NCI-H1092 treated with DMSO at 0.1 percent for 48 hours (cell line): Measurements from ENCODE around the gene HPN.

Source experiments
- DNase-seq: peaks from one replicate; lab custom pipeline; 2025; lab: John Stamatoyannopoulos, UW

HPN gene

DNA sequence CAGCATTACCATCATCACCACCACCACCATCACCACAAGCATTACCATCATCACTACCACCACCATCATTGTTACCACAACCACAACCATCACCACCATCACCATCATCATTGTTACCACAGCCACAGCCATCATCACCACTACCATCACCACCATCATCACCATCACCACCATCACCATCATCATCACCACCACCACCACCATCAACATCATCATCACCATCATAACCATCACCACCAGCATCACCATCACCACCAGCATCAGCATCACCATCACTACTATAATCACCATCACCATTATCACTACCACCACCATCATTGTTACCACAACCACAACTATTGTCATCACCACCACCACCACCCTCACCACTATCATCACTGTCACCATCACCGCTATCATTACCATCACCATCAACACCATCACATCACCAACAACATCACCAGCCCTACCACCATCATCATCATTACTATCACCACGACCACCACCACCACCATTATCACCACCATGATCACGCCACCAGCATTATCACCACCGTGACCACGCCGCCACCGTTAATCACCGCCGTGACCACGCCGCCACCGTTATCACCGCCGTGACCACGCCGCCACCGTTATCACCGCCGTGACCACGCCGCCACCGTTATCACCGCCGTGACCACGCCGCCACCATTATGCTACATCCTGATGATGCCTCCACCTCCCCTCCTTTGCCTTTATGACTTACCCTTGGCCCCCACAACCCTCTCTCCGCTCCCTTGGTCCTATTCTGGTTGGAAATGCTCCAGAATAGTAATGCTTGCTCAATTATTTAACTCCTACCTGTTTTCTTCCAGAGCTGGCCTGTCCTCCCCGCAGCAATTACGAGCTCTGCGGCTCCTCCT is 64.1 kb downstream of the HPN start:
- no peak for DNase-seq

DNA sequence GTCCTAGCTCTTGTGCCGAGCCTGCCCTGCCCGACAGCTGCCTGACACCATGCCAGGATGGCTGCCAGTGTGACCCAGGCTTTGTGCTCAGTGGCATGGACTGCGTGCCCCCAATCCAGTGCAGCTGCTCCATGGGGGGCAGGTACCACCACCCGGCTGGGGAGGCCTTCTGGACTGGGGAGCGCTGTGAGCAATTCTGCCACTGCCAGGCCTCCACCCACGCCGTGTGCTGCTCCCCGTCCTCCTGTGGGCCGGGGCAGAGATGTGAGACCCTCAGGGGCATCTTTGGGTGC is 64.7 kb downstream of the HPN start:
- no peak for DNase-seq

DNA sequence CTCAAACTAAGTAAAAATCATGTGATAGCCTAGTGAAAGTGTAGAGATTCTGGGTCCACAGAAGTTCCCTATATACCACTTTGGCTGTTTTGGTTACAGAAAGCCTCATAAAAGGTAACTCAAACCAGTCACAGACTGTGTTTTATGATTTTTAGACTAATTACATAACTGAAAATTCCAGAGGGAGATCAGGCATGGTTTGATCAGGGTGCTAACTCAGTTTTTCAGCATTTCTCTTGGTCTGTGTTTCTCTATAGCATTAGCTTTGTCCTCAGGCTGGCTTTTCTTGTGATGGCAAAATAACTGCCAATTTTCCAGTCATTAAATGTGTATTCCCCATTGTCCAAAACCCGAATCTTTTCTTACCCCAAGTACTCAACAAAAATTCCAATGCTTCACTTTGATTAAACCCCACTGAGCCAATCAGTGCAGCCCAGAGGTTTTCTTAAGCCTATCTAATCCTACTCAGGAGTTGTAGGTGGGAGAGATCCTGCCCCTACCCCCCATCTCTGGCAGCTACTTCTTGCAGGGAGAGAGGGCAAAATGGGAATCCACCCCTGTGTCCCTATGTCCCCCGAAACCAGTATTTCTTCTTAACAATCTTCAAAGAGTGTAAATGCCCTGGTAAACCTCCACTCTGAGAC is 65.5 kb downstream of the HPN start:
- DNase-seq = no peak

DNA sequence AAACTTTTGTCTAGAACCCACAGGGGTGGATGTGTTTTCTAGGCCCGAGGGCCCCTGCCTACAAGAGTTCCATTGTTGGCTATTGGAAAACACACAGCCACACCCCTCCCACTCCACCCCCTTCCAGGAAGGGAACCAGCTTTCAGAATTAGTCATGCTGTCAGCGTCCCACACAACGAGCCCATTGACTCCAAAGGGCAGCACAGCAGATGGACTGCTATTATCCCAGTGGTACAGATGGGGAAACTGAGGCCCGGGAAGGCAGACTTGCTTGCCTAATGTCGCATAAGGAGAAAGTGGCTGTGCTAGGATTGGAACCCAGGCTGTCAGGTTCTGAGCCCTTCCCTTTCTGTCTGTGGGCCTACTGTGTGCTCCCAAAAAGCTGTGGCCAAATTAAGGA is 66.0 kb downstream of the HPN start:
- DNase-seq = no peak

DNA sequence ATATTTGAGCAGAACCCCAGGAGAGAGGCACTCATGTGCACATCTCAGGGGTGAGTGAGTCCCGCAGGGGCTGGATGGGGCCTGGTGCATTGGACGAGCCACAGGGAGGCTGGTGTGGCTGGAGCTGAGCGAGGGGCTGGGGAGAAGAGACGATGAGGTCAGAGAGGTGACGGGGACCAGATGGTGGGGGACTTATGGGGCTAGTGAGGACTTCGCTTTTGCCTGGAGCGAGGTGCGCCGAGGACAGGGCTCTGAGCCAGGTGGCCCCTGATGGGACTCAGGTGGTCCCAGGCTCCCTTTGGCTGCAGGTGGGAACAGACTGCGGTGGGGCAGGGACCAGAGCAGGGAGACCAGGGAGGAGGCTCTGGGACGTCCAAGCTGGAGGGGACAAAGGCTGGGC is 67.2 kb downstream of the HPN start:
- no peak for DNase-seq

DNA sequence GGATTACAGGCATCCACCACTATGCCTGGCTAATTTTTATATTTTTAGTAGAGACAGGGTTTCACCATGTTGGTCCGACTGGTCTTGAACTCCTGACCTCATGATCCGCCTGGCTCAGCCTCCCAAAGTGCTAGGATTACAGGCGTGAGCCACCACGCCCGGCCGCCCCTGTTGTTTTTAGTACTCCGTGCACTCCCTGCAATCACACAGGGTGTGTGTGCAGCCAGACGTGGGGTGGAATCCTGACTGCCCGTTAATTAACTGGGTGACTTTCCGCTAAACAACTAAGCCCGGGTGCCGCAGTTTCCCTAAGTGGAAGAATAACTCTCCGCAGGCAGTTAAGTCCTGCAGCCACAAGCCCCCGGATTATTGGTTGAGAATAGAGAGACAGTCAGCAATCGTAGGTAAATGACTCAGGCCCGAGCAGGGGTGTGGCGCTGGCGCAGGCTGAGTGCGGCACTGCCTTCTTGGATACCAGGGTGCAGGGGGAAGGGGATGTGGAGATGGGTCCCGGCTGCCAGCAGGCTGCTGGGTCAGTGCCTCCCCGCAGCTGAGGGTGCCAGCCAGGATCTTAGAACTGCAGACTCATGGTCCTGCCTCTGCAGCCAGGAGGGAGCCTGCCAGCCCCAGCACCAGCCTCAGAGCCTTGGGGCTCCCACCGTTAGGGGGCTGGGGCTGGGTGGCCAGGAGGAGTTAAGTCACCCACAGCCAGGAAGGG is 68.0 kb downstream of the HPN start:
- no peak for DNase-seq

- DNase-seq = no peak
Observed at GRCh38 chr19:35110974-35111373, 69.5 kb downstream of the HPN start.

DNA sequence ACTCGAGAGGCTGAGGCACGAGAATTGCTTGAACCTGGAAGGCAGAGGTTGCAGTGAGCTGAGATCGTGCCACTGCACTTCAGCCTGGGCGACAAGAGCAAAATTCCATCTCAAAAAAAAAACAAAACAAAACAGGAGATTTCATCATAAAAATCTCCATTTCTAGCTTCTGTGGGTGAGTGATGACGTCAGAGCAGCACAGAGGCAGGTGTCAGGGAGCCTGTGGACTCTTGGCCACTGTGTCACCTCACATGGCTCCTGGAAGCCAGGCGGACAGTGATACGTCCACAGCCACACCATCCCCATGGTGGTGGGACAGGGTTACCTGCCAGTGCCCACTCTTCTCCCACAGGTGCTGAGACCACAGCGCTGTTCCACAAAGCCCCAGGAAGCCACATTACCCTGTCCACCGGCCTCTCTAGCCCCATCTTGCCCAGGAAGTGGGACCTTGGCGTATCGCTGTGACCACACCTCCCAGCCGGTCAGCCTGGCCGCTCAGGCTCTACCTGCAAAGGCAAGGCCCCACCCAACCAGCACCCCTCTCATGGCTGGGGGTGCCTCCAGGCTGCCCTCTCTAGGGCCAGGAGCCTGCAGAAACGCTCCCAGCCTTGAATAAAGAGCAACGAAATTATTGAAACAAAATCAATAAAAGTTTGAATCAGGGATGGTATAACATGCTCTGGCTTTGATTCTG is 71.6 kb downstream of the HPN start:
- DNase-seq = no peak

GRCh38 chr19:35114353-35115176 is 73.0 kb downstream of the HPN start:
- no peak for DNase-seq

GRCh38 chr19:35115177-35115951 is 73.8 kb downstream of the HPN start, which contains the start of gene FXYD3:
Gene FXYD3, plus strand, starts transcription at chr19:35115823. Its CDS starts 3,554 bp downstream, at chr19:35119377.
- DNase-seq = no peak
